ENCODE measurements around the gene TUSC1. TPM values are rescaled to one million over a fixed set of nuclear protein-coding genes. Genes with fewer than 3 reads are reported as not detected.

The TUSC1 gene
- total RNA-seq, result 4.9 and 7.1 TPM in 2 replicates

DNA sequence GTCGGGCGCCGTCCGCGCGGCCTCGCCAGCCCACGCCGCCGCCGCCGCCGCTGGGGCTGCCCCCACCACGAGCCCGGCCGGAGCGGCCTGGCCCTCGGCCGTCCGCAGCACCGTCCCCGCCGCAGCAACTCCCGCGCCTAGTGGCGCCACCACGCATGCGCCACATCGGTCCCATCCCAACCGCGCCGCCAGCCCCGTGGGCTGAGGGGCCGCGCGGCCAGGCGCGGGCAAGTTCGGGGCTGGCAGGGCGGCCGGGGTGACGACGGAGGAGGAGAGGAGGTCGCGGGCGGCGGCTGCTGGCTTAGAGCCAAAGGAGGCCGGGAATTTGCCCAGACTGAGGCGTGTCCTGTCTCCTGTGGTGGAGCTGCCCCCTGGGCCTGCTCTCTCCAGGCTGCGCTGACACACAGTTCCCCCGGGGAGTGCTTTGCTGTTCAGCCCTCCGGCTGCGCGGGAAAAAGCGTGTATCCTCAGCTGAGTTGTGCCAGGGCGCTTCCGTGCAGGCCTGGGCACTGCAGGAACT is at the start of gene TUSC1:
TSS of gene TUSC1 (minus strand) at position 298 of the 520 bp plus-strand sequence. CDS start at position 166, 132 bp downstream.

Measured in aortic smooth muscle cell (primary cell).